Right lobe of liver (tissue), 6 donors: ENCODE measurements around the gene F8A3. TPM values are rescaled to one million over a fixed set of nuclear protein-coding genes. Genes with fewer than 3 reads are reported as not detected.
"Not testable (repeated sequence)": the region's sequence is repeated elsewhere in the genome, so short reads cannot be mapped to it uniquely, and the experiment has no call there.

Experiments used
- ATAC-seq, 4 donors: fragments of 200-7000 bp; cut with Tn5 transposase; one replicate each; pipeline ENCODE4 v1.9.1; 2020; ENCODE audit warnings: mild to moderate bottlenecking in 4 of 4, moderate library complexity in 4 of 4
- DNase-seq, 3 donors: peaks; one replicate each; pipeline ENCODE4 v3.0.0-alpha.2; 2020
- H3K27ac ChIP-seq, 3 donors: fragments of 200-600 bp; one replicate each; pipeline ENCODE4 v1.8.0; 2022
- H3K27me3 ChIP-seq, 2 donors: fragments of 200-600 bp; one replicate each; pipeline ENCODE4 v1.8.0; 2022
- H3K36me3 ChIP-seq, 4 donors: fragments of 200-600 bp; sonication (generic) in 1 of 4; one replicate each; pipeline versions ENCODE4 v1.5.1 to v1.8.0; 2017 to 2022; ENCODE audit warnings: control low read depth in 1 of 4
- H3K4me1 ChIP-seq, 4 donors: fragments of 200-600 bp; sonication (generic) in 1 of 4; one replicate each; pipeline versions ENCODE4 v1.5.1 to v1.8.0; 2017 to 2022; ENCODE audit warnings: control low read depth in 1 of 4
- H3K4me3 ChIP-seq, 3 donors: fragments of 200-600 bp; one replicate each; pipeline ENCODE4 v1.8.0; 2022
- H3K9me3 ChIP-seq, 4 donors: fragments of 200-600 bp; sonication (generic) in 1 of 4; one replicate each; pipeline versions ENCODE4 v1.5.1 to v1.8.0; 2017 to 2022; ENCODE audit warnings: control low read depth in 1 of 4
- POLR2A ChIP-seq: fragments of 450-650 bp; IDR thresholded peaks from one replicate; pipeline ENCODE4 v1.6.1; 2017; ENCODE audit warnings: antibody characterized with exemption, mild to moderate bottlenecking
- WGBS: methylation state at CpG from one replicate; pipeline ENCODE4 v1.1.6; 2018; ENCODE audit warnings: low coverage, low lambda C conversion rate; ENCODE audit not compliant: insufficient coverage; ENCODE audit errors: missing lambda C conversion rate; 5-methylcytosine and 5-hydroxymethylcytosine counted together
- intact Hi-C, 2 donors: fragments of 100-400 bp; cut with DNase I; formaldehyde crosslinking; loops; one replicate each; pipeline versions ENCODE4 v1.11.2 to v1.14.1; 2022
- long read RNA-seq: library from polyadenylated mRNA; unstranded; transcript quantifications from one replicate; pipeline ENCODE4 v2.0.0, GENCODE V29; 2019
- total RNA-seq, 6 experiments: library from RNA; depleted of rRNA in 2 of 6; stranded (reverse); fragments of >200 nt in 2 of 6; fragmentation: NEBNext Ultra II Directional in 3 of 6; extraction: Animal tissue kit (Norgen Biotek cat#: 25700) in 3 of 6; gene quantifications; one replicate each; pipeline versions ENCODE4 v1.1.0 to v1.2.4, GENCODE V29; 2016 to 2023
- TF ChIP-seq, protein P1 (sequence below), 4 donors: fragments of 200-600 bp in 3 of 4; fragments of 450-650 bp in 1 of 4; IDR thresholded peaks; one replicate each; pipeline versions ENCODE4 v1.5.1 to v1.8.0; 2016 to 2022; ENCODE audit warnings: antibody characterized with exemption in 4 of 4, mild to moderate bottlenecking in 2 of 4
- donor health status: DM: no; HTN: yes; CAD: no.
- donor health status: DM: no; HTN: no; CAD: no.
- donor health status: DM: no; HTN: no; CAD: no.
- donor health status: DM: no; HTN: yes; CAD: no.
- donor health status: DM: no; HTN: yes; CAD: no.

F8A3 gene
- total RNA-seq: 10 to 100 TPM in 3 of 6 experiments, 1 to 10 TPM in 2, not detected in 1; 6.4 to 25.5 (median 14.1) TPM
- long read RNA-seq, partial matches to known transcripts: 0 of 1 reads
- long read RNA-seq, other reads (novel, unspliced or antisense): 0 of 1 reads

DNA sequence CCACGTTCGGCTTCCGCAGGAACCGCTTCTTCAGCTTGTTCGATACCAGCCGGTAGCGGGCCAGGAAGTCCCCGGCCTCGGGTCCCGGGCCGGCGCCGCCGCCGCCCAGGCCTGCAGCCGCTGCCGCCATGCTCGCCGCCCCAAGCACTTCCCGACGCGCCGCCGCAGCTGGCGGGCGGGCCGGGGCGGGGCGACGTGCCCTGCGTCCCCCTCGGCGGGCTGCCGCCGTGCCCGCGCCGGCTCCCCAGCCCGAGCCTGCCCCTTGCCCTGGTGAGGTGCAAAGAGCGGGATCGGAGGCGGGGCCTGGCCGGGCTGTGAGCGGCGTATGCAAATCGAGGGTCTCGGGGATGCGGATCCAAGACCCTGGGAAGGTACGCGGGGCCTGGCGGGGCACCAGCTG lies at the start of gene F8A3:
TSS of gene F8A3 (minus strand) at position 150 of the 400 bp plus-strand sequence. CDS start at position 130, 20 bp downstream.
- H3K36me3 ChIP-seq, intact Hi-C loops, DNase-seq, H3K27ac ChIP-seq, H3K9me3 ChIP-seq, H3K4me3 ChIP-seq, H3K27me3 ChIP-seq, H3K4me1 ChIP-seq: not testable (repeated sequence)
- peak; percentile 84 to 91 (median 88) for ATAC-seq
- no CpG with 5 or more reads among the region's 51 CpGs for WGBS

DNA sequence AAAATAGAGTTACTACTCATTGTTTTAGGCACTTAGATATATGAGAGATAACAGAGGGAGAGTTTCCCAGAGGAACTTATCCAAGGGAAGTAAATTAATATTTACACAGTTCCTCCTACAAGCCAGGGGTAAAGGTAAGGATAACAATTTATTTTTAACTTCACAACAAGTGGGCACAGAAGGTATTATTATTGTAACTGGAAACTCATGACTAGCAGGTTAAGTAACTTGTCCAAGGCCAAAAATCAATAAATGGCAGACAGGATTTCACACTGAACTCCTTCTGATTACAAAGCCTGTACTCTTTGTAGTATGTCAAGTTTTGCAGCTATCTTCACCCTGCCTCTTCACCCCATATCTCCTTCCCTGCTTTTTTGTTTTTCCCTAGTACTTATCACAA lies 46.9 kb upstream of the F8A3 start:
- Histone ChIP-seq H3K9me3 (no peaks in the 10 kb centered on the region), H3K4me1 (no peaks in the 10 kb centered on the region), H3K27ac (no peak overlapping the region), H3K36me3 (no peaks in the 10 kb centered on the region), H3K4me3 (no peak overlapping the region), H3K27me3 (no peaks in the 10 kb centered on the region)
- ATAC-seq (no peak), DNase-seq (no peak)
- TF ChIP-seq POLR2A: no peak
- TF ChIP-seq, protein P1, sequence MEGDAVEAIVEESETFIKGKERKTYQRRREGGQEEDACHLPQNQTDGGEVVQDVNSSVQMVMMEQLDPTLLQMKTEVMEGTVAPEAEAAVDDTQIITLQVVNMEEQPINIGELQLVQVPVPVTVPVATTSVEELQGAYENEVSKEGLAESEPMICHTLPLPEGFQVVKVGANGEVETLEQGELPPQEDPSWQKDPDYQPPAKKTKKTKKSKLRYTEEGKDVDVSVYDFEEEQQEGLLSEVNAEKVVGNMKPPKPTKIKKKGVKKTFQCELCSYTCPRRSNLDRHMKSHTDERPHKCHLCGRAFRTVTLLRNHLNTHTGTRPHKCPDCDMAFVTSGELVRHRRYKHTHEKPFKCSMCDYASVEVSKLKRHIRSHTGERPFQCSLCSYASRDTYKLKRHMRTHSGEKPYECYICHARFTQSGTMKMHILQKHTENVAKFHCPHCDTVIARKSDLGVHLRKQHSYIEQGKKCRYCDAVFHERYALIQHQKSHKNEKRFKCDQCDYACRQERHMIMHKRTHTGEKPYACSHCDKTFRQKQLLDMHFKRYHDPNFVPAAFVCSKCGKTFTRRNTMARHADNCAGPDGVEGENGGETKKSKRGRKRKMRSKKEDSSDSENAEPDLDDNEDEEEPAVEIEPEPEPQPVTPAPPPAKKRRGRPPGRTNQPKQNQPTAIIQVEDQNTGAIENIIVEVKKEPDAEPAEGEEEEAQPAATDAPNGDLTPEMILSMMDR (IDR thresholded peaks at IDR 0.05): no peak
- intact Hi-C loops: no loop called here

DNA sequence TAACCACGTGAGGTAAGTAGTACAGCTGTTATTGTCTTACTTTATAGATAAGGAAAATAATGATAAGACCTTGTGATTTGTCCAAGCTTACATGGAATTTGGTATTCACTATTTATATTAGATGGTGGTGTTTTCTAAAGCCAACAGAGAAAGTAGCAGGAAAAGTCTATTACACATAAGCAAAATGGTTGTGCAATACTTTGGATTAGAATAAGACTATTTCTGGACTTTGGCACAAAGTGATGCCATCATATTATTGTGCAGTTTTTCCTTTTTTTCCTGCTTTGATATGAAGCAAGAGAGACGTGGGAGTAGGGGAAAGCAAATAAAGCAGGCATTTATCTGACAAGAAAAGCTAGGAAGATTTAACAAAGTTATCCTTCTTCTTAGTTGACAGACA lies 36.7 kb upstream of the F8A3 start:
- H3K9me3 ChIP-seq, H3K4me3 ChIP-seq, DNase-seq, H3K27ac ChIP-seq, H3K36me3 ChIP-seq, H3K27me3 ChIP-seq, H3K4me1 ChIP-seq, intact Hi-C loops: not testable (repeated sequence)
- ATAC-seq: peak; percentile 40 to 88 (median 69)
- no CpG with 5 or more reads among the region's 2 CpGs for WGBS

DNA sequence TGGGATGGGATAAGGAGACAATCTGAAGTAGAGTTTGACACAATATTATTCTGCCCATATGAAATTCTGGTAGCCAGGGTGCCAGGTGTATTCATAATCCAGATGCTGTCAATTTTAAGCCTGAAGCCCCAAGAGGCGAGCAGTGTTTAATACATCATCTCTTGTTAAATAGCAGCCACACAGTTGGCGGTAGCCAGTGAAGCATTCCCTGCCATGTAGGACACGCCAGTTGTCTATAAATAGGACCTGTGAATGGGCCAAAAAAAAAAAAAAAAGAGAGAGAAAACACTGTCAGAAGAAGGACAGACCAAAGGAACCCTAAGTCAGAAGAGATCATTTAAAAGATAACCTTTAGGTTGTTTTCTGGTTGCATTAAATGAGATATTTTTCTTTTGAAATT lies 33.0 kb upstream of the F8A3 start:
- intact Hi-C loops, H3K27ac ChIP-seq, H3K4me1 ChIP-seq, DNase-seq, H3K4me3 ChIP-seq, H3K9me3 ChIP-seq, H3K36me3 ChIP-seq, H3K27me3 ChIP-seq, ATAC-seq: not testable (repeated sequence)
- WGBS: 38% methylated on average over 1 of the region's 3 CpGs

DNA sequence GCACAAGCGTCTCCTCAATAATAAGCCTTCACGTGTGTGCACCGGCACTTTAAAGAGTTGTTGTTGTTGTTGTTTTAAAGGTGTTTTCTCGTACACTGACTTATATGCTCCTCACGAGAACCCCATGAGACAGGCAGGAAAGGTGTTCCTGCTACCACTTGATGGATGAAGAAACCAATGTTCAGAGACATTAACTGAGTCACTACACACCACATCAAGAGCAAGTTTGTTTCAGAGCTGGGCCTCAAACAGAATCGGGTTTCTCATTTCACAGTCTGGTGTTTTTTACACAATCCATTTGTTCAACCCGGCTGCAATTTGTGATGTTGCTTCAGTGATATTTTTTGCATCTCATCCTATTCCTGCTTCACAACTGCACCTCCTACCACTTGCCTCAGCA lies 18.7 kb upstream of the F8A3 start:
- H3K36me3 ChIP-seq, H3K27ac ChIP-seq, H3K4me3 ChIP-seq, H3K27me3 ChIP-seq, H3K9me3 ChIP-seq, H3K4me1 ChIP-seq, ATAC-seq, DNase-seq, intact Hi-C loops: not testable (repeated sequence)
- no CpG with 5 or more reads among the region's 7 CpGs for WGBS

DNA sequence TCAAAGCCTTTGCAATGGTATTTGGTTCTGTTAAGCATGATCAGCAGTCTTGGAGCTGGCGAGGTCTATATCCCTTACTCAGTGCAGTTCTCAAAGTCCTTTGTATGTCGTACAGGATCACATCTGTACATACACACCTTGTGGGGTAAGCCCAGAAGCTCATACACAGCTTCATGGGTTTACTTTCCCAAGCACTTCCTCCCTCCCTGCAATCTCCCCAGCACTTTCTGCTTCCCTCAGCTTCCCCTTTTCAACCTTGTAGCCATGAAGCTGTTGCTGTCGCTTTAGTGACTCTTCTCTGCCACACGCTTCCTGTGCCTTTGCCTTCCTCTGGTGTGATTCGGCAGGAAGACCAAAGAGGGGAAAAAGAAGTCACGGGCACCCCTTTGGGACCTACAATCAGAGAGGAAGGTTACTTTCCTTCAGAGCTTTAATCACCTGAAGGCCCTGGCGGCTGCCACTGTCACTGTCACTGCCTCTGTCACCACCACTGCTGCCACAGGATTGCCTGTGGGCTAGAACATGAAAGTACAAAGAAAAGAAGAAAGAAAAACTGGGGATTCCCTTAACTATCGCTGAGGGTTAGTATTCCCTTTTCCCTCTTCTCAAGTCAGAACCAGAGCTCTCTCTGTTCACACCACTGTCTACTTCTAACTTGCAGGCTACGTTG lies 8.0 kb upstream of the F8A3 start:
- H3K9me3 ChIP-seq, intact Hi-C loops, H3K36me3 ChIP-seq, H3K27ac ChIP-seq, DNase-seq, H3K4me1 ChIP-seq, H3K4me3 ChIP-seq, H3K27me3 ChIP-seq: not testable (repeated sequence)
- peak; percentile 32 to 62 (median 44) for ATAC-seq
- WGBS: no CpG with 5 or more reads among the region's 9 CpGs

DNA sequence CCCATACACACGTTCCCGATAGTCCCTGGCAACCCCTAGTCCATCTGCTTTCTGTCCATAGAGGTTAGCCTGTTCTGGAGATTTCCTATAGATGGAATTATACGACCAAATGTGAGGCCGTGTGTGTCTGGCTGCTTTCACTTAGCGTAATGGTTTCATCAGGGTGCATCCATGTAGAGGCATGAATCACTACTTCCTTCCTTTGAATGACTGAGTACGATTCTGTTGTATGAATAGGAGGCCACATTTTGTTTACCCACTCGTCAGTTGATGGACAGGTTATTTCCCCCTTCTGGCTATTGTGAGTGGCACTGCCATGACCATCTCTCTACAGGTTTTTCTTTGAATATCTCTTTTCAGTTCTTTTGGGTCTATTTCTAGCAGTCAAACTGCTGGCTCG lies 2.1 kb upstream of the F8A3 start:
- H3K4me3 ChIP-seq, H3K36me3 ChIP-seq, ATAC-seq, intact Hi-C loops, H3K9me3 ChIP-seq, H3K27me3 ChIP-seq, H3K27ac ChIP-seq, H3K4me1 ChIP-seq, DNase-seq: not testable (repeated sequence)
- no CpG with 5 or more reads among the region's 8 CpGs for WGBS

DNA sequence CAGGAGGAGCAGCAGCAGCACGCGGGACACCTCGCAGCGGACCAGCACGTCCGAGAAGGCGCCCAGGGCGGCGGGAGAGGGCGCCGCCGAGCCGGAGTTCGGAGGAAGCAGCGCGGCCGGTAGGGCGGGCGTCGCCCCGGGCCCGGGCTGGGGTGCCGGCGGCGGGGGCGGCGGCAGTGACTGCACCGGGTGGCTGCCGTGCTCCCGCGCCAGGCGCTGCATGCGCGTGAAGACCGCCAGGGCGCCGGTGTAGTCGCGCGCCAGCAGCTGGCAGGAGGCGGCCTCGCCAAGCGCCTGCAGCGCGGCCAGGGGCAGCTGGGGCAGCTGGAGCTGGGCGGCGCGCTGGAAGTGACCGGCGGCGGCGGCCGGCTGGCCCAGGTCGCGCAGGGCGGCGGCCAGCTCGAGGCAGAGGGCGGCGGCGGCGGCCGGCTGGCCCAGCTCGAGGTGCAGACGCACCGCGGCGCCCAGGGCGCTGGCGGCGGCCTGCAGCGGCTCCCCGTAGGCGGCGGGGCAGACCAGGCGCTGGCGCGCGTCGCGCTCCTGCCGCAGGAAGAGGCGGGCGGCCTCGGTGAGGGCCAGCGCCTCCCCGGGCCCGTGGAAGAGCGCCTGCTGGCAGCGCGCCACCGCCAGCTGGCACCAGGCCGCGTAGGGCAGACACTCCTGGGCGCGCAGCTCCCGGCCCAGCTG lies 516 bp downstream of the F8A3 start:
- H3K4me3 ChIP-seq, H3K36me3 ChIP-seq, H3K4me1 ChIP-seq, intact Hi-C loops, H3K27me3 ChIP-seq, H3K9me3 ChIP-seq, DNase-seq, H3K27ac ChIP-seq: not testable (repeated sequence)
- ATAC-seq: peak; percentile 74 to 82 (median 76)
- WGBS: no CpG with 5 or more reads among the region's 97 CpGs
